ENCODE results near the gene DNMT3A. TPM values are rescaled to one million over a fixed set of nuclear protein-coding genes. Genes with fewer than 3 reads are reported as not detected.

Gene DNMT3A
- total and polyA plus RNA-seq, 2 of the 8 experiments (the other 6 are each of a cell fraction or from before 2014, with no cell fraction given): 33.6 to 178 TPM

- Histone ChIP-seq H3K4ac (replicated peaks; ENCODE audit: insufficient read length, low read depth, low read length) (no peak overlapping the region), H3K79me2 (ENCODE audit: control insufficient read depth in 1 of 2, insufficient read depth in 2 of 2, low read length in 2 of 2) (no peaks in the 10 kb centered on the region), H2BK5ac (ENCODE audit: low read depth, low read length) (peak overlapping the region; percentile 60; the same call in 1 of the 2 replicates), H2AFZ (ENCODE audit: low read length) (no peak overlapping the region), H2AK5ac (ENCODE audit: low read depth, low read length) (0 out of 2 replicates have a peak overlapping the region, but pooled peaks have one; percentile 59), H4K91ac (replicated peaks; ENCODE audit: insufficient read length, low read length) (peak overlapping the region; percentile 39), H3K9me3 (ENCODE audit: insufficient read depth in 2 of 2, low read depth in 1 of 2, low read length in 1 of 2) (no peaks in the 10 kb centered on the region), H4K5ac (ENCODE audit: insufficient read length, low read depth, low read length) (no peak overlapping the region), H3K36me3 (ENCODE audit: control insufficient read depth in 2 of 4, insufficient read depth in 4 of 4, low read length in 3 of 4) (no peaks in the 10 kb centered on the region), H3K18ac (ENCODE audit: extremely low read depth, low read length) (no peak overlapping the region; the same call in 1 of the 2 replicates), H3K56ac (replicated peaks; ENCODE audit: insufficient read length, low read depth, low read length) (no peak overlapping the region), H3K4me2 (ENCODE audit: insufficient read depth in 1 of 2, low read depth in 2 of 2, low read length in 2 of 2) (no peak overlapping the region), H3K23me2 (ENCODE audit: low read depth, low read length) (peaks cover 7% of the 10 kb centered on the region; the same call in 1 of the 2 replicates), H3K4me1 (replicated peaks in 1 of 4; ENCODE audit: control insufficient read depth in 3 of 4, insufficient read depth in 4 of 4, low read length in 3 of 4) (peaks cover 3 to 33% (median 16%) of the 10 kb centered on the region in 4 experiments), H2BK120ac (replicated peaks; ENCODE audit: low read depth, low read length) (no peak overlapping the region), H2BK15ac (ENCODE audit: low read length) (peak overlapping the region; percentile 73; the same call in 1 of the 2 replicates), H3K27ac (ENCODE audit: low read depth, low read length) (no peak overlapping the region), H3K4me3 (ENCODE audit: extremely low read depth in 1 of 4, insufficient read depth in 2 of 4, low read depth in 3 of 4, low read length in 4 of 4) (no peak overlapping the region), H2BK20ac (ENCODE audit: low read length) (no peak overlapping the region), H4K20me1 (replicated peaks in 1 of 2; ENCODE audit: control insufficient read depth in 1 of 2, insufficient read depth in 2 of 2, low read length in 2 of 2) (no peaks in the 10 kb centered on the region), H3K9ac (replicated peaks in 1 of 4; ENCODE audit: extremely low read depth in 1 of 4, low read depth in 3 of 4, low read length in 3 of 4) (no peak overlapping the region), H2BK12ac (ENCODE audit: low read depth, low read length) (0 out of 2 replicates have a peak overlapping the region, but pooled peaks have one; percentile 60), H3K23ac (ENCODE audit: insufficient read length) (no peak overlapping the region), H3K79me1 (ENCODE audit: low read depth, low read length) (no peaks in the 10 kb centered on the region), H3K14ac (ENCODE audit: insufficient read length) (no peak overlapping the region), H3K27me3 (replicated peaks in 1 of 4; ENCODE audit: control insufficient read depth in 3 of 4, extremely low read depth in 1 of 4, insufficient read depth in 3 of 4, low read length in 3 of 4) (no peaks in the 10 kb centered on the region), H4K8ac (ENCODE audit: extremely low read depth, insufficient read depth, low read length) (no peak overlapping the region)
- FAIRE-seq: no peak
- POLR2A ChIA-PET (ENCODE audit: partially characterized antibody): interaction anchor here (0.6 to 5.1 kb wide), 5 partner anchors 23 to 147 kb away, joined by 3 to 37 read pairs (median 8); no protein-coding TSS in a partner anchor
- no peak for DNase-seq (ENCODE audit: low read depth in 1 of 2, low spot score in 2 of 2)
- TF ChIP-seq SIN3A (conservative IDR thresholded peaks at IDR 0.05 in 1 of 2, IDR thresholded peaks at IDR 0.05 in 1 of 2; ENCODE audit: low read depth in 1 of 2, low read length in 2 of 2) (0 out of 4 replicates have a peak, but pooled peaks of 1 of the 2 experiments have one; percentile 31), EGR1 (IDR thresholded peaks at IDR 0.05; ENCODE audit: borderline replicate concordance, low read depth, low read length) (peak; percentile 63), JUN (IDR thresholded peaks at IDR 0.05; ENCODE audit: low read depth, low read length) (no peak)
- 82% methylated on average over 6 of the region's 10 CpGs; no CpG with 5 or more reads in 1 of the 2 experiments for WGBS, 2 experiments (ENCODE audit: extremely low coverage in 1 of 2, insufficient coverage in 1 of 2, insufficient read length in 1 of 2, insufficient replicate concordance in 2 of 2, low coverage in 1 of 2, low lambda C conversion rate in 2 of 2, missing lambda C conversion rate in 1 of 2)
- CTCF ChIA-PET (ENCODE audit: partially characterized antibody): interaction anchor here (0.9 to 6.9 kb wide), 9 partner anchors 20 to 134 kb away, joined by 3 to 53 read pairs (median 4); no protein-coding TSS in a partner anchor
Observed at GRCh38 chr2:25280051-25280687, 61.6 kb downstream of the DNMT3A start.
